Measurements from ENCODE around the gene SYT17. TPM values are rescaled to one million over a fixed set of nuclear protein-coding genes. Genes with fewer than 3 reads are reported as not detected.

Gene SYT17
- total RNA-seq, 2 donors from 2014 or later, result not detected

GRCh38 chr16:19132898-19133297 lies 35.1 kb upstream of the SYT17 start:
- H3K9me3 Mint-ChIP-seq, result no peaks in the 10 kb centered on the region
- H3K4me1 Mint-ChIP-seq (ENCODE audit: low read depth in 2 of 2), result peaks cover 18 to 31% of the 10 kb centered on the region in 2 donors
- no peak overlapping the region for H3K4me3 Mint-ChIP-seq
- ATAC-seq (no peak), DNase-seq (ENCODE audit: low spot score) (no peak)
- no peaks in the 10 kb centered on the region for H3K36me3 Mint-ChIP-seq
- H3K27ac Mint-ChIP-seq, result no peak overlapping the region
- peaks cover 0 to 3% of the 10 kb centered on the region in 2 donors for H3K27me3 Mint-ChIP-seq

- no peaks in the 10 kb centered on the region for H3K36me3 Mint-ChIP-seq
- H3K4me3 Mint-ChIP-seq, result no peak overlapping the region
- H3K27ac Mint-ChIP-seq, result no peak overlapping the region
- DNase-seq (ENCODE audit: low spot score), result no peak
- H3K9me3 Mint-ChIP-seq, result no peaks in the 10 kb centered on the region
- H3K27me3 Mint-ChIP-seq, result peaks cover under 1 to 3% of the 10 kb centered on the region in 2 donors
- no peak for ATAC-seq
- peaks cover 18 to 31% of the 10 kb centered on the region in 2 donors for H3K4me1 Mint-ChIP-seq (ENCODE audit: low read depth in 2 of 2)
These were observed 34.4 kb upstream of the SYT17 start for GRCh38 chr16:19133600-19133999.

GRCh38 chr16:19135201-19135842 lies 32.7 kb upstream of the SYT17 start:
- ATAC-seq (no peak), DNase-seq (ENCODE audit: low spot score) (no peak)
- Mint-ChIP-seq H3K36me3 (no peaks in the 10 kb centered on the region), H3K4me1 (ENCODE audit: low read depth in 2 of 2) (peaks cover 12 to 16% of the 10 kb centered on the region in 2 donors), H3K4me3 (no peak overlapping the region), H3K27me3 (peaks cover 5 to 8% of the 10 kb centered on the region in 2 donors), H3K27ac (no peak overlapping the region), H3K9me3 (no peaks in the 10 kb centered on the region)

DNA sequence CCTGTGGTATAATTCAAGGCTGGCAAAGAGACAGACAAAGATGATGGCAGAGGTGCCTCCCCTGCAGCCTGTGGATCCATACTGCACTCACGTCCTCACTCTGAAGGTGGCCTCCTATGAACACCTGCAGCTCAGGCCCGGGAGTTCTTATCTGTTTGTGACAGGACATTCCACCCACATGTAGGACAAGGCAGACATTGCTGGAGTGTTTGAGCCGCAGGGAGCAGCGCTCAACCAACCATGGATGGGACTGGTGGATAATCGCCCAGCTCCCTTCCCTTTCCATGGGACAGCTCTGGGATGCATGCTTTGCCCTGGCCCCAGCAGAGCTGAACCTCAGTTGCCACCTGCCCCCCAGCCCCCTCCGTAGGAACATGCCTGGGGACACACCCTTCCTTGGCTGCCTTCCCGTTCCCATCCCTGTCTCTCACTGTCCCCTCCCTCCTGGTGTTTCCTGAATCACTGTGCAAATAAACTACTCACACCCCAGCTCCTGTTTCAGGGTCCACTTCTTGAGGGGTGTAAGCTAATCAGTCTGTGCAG lies 32.1 kb upstream of the SYT17 start:
- Mint-ChIP-seq H3K9me3 (no peaks in the 10 kb centered on the region), H3K27ac (no peak overlapping the region), H3K4me3 (no peak overlapping the region), H3K27me3 (peaks cover 5 to 13% of the 10 kb centered on the region in 2 donors), H3K4me1 (ENCODE audit: low read depth in 2 of 2) (peaks cover 5 to 10% of the 10 kb centered on the region in 2 donors), H3K36me3 (no peaks in the 10 kb centered on the region)
- no peak for ATAC-seq
- no peak for DNase-seq (ENCODE audit: low spot score)

DNA sequence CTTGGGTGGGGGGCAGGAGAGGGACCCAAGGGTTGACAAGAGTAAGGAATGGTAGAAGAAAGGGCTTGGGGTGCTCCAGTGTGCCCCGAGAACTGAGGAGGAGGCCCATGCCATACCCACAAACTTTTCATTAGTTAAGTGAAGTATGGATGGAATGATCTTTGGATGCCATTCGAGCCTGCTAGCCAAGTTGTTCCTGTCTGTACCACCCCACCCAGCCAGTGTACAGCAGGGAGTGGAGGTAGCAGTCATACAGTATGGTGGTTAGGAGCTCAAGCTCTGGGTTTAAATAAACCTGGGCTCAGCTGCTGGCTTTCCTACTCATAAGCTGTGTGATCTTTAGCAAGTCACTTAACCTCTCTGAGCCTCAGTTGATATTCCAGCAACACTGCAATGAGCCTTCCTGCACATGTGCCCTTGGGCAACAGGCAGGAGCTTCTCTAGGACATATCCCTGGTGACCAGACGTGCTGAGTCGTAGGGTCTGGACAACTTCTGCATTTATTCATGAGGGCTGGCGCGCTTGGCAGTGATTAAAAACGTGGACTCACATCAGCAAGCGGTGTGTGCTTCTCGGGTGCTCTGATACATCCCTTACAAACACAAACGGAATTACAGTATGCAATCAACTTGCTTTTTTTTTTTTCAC lies 31.4 kb upstream of the SYT17 start:
- Mint-ChIP-seq H3K27ac (no peak overlapping the region), H3K4me1 (ENCODE audit: low read depth in 2 of 2) (peaks cover 0 to 2% of the 10 kb centered on the region in 2 donors), H3K27me3 (peaks cover 5 to 15% of the 10 kb centered on the region in 2 donors), H3K9me3 (no peaks in the 10 kb centered on the region), H3K4me3 (no peak overlapping the region), H3K36me3 (no peaks in the 10 kb centered on the region)
- no peak for ATAC-seq
- no peak for DNase-seq (ENCODE audit: low spot score)

DNA sequence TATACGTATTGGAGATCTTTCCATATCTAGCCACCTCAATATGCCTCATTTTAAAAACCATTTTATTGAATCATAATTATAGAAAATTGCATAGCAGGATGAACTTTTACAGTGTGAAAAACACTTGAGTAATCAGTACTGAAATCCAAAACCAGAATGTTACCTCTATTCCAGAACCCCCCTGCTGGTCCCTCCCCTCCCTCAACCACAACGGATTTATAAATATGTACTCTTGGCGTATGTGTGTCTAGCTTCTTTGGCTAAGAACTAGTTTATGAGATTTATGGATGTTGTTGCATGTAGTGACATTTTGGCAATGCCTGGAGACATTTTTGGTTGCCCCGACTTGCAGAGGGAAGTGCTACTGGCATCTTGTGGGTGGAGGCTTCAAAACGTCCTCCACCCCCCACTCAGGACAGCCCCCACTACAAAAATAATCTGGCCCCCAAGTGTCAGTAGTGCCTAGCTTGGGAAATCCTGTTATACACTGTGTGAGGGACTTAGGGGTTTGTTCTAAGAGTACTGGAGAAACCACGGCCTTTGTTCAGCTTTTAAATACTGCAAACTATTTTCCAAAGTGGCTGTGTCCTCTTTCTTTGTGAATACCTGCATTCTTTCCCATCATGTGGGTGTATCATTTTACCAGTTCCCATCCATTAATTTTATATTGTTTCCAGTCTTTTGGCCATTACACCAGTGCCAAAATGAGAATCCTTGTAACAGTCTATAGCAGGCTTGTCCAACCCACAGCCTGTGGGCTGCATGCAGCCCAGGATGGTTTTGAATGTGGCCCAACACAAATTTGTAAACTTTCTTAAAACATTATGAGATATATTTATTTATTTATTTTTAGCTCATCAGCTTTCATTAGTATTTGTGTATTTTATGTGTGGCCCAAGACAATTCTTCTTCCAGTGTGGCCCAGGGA lies 30.6 kb upstream of the SYT17 start:
- Mint-ChIP-seq H3K4me1 (ENCODE audit: low read depth in 2 of 2) (no peaks in the 10 kb centered on the region), H3K27me3 (peaks cover 5 to 15% of the 10 kb centered on the region in 2 donors), H3K9me3 (no peaks in the 10 kb centered on the region), H3K27ac (no peak overlapping the region), H3K36me3 (no peaks in the 10 kb centered on the region), H3K4me3 (no peak overlapping the region)
- no peak for DNase-seq (ENCODE audit: low spot score)
- no peak for ATAC-seq

DNA sequence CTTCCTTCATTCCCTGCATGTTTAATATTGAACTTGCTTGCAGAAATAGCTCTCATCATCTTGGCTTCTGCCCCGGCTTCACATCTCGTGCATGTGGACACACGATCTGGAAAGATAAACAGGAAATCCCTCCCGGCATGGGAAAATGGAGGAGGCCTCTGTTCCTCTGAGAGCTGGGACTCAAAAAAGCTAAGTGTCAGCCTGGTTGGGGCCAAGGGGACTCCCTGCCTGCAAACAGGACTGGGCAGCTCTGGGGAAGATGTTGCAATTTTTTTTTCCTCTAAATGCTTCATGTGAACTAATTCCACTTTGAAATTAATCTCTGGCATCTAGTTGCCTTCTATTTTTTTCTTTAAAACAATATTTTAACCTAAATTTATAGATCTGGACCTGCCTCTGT lies 29.4 kb upstream of the SYT17 start:
- H3K27me3 Mint-ChIP-seq, result peaks cover 5 to 15% of the 10 kb centered on the region in 2 donors
- no peak overlapping the region for H3K4me3 Mint-ChIP-seq
- H3K9me3 Mint-ChIP-seq, result no peaks in the 10 kb centered on the region
- ATAC-seq (no peak), DNase-seq (ENCODE audit: low spot score) (no peak)
- H3K27ac Mint-ChIP-seq, result no peak overlapping the region
- no peaks in the 10 kb centered on the region for H3K4me1 Mint-ChIP-seq (ENCODE audit: low read depth in 2 of 2)
- H3K36me3 Mint-ChIP-seq, result no peaks in the 10 kb centered on the region

DNA sequence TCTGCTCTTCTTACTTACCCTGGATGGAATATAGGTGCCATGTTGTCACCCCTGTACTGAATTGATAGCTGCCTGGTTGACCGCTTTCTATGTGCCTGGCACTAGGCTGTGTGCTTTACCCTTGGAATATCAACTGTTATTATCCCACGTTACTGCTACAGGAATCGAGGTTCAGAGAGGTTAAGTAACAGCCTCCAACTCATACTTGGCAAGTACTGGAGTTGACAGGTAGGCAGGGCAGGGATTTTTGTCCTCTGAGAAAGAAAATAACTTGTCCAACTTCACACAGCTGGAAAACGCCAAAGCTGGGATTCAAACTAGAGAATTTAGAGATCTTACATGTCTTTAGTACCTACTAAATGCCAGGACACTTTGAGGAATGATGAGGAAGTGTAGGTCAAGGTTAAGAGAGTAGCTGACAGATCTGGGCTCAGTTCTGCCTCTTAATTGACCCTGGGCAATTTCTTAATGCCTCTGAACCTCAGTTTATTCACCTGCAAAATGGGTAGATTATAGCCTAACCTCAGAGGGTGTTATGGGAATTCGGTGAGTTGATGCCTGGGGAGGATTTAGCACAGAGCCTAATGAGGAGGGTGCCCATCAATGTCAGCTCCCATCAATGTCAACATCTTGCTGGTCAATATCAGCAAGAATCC lies 28.5 kb upstream of the SYT17 start:
- H3K36me3 Mint-ChIP-seq, result no peaks in the 10 kb centered on the region
- no peak for DNase-seq (ENCODE audit: low spot score)
- no peak for ATAC-seq

GRCh38 chr16:19140396-19140795 lies 27.6 kb upstream of the SYT17 start:
- ATAC-seq (no peak), DNase-seq (ENCODE audit: low spot score) (no peak)
- H3K9me3 Mint-ChIP-seq, result no peaks in the 10 kb centered on the region
- H3K27ac Mint-ChIP-seq, result no peak overlapping the region
- H3K4me1 Mint-ChIP-seq (ENCODE audit: low read depth in 2 of 2), result no peaks in the 10 kb centered on the region
- H3K36me3 Mint-ChIP-seq, result no peaks in the 10 kb centered on the region
- peaks cover 11 to 22% of the 10 kb centered on the region in 2 donors for H3K27me3 Mint-ChIP-seq
- H3K4me3 Mint-ChIP-seq, result no peak overlapping the region

More for the DNA sequence above, 28.5 kb upstream of the SYT17 start:
- Mint-ChIP-seq H3K27me3 (peaks cover 7 to 17% of the 10 kb centered on the region in 2 donors), H3K4me3 (no peak overlapping the region), H3K9me3 (no peaks in the 10 kb centered on the region), H3K4me1 (ENCODE audit: low read depth in 2 of 2) (no peaks in the 10 kb centered on the region), H3K27ac (no peak overlapping the region)

- Mint-ChIP-seq H3K27me3 (peaks cover 11 to 22% of the 10 kb centered on the region in 2 donors), H3K9me3 (no peaks in the 10 kb centered on the region), H3K4me1 (ENCODE audit: low read depth in 2 of 2) (no peaks in the 10 kb centered on the region), H3K27ac (no peak overlapping the region), H3K4me3 (no peak overlapping the region), H3K36me3 (no peaks in the 10 kb centered on the region)
- DNase-seq (ENCODE audit: low spot score) (no peak), ATAC-seq (no peak)
These were observed 25.0 kb upstream of the SYT17 start for GRCh38 chr16:19142939-19143598.

DNA sequence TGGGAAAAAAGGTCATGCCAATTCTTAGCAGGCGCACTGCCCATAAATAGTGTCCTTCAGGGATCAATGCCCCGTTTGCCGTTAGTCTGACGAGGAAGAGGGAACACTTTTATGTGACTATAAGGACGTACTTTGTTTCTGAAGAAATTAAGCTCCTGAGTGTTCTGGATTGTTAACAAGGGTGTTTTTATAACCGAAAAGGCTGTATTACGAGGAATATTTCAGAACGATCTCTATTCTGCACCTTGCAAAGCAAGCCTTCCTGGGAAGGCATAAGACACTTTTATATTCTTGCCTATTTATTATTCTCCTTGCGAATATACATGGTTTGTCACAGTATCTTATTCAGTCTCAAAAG lies 24.5 kb upstream of the SYT17 start:
- no peak overlapping the region for H3K4me3 Mint-ChIP-seq
- H3K9me3 Mint-ChIP-seq, result no peaks in the 10 kb centered on the region
- no peak for ATAC-seq
- H3K27me3 Mint-ChIP-seq, result peaks cover 10 to 22% of the 10 kb centered on the region in 2 donors
- no peaks in the 10 kb centered on the region for H3K36me3 Mint-ChIP-seq
- H3K27ac Mint-ChIP-seq, result no peak overlapping the region
- H3K4me1 Mint-ChIP-seq (ENCODE audit: low read depth in 2 of 2), result no peaks in the 10 kb centered on the region
- no peak for DNase-seq (ENCODE audit: low spot score)

- Mint-ChIP-seq H3K4me1 (ENCODE audit: low read depth in 2 of 2) (no peaks in the 10 kb centered on the region), H3K4me3 (no peak overlapping the region), H3K27me3 (peaks cover 6 to 23% of the 10 kb centered on the region in 2 donors), H3K9me3 (peaks cover 4% of the 10 kb centered on the region), H3K36me3 (no peaks in the 10 kb centered on the region), H3K27ac (no peak overlapping the region)
- DNase-seq (ENCODE audit: low spot score) (no peak), ATAC-seq (no peak)
These were observed 23.0 kb upstream of the SYT17 start for GRCh38 chr16:19145010-19145409.

DNA sequence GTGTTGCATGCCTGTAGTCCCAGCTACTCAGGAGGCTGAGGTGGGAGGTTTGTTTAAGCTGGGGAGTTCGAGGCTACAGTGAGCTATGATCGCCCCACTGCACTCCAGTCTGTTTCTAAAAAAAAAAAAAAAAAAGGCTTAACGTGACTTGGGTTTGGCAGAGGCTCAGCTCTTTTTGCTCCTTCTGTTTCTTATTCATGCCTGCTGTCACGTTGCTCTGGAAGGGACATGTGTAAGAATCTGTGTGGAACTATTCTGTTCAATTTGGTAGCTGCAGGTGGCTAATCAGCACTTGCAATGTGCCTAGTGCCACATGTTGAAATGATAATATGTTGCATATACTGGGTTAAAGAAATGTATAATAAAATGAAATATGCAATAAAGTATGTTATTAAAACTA lies 20.9 kb upstream of the SYT17 start:
- Mint-ChIP-seq H3K36me3 (no peaks in the 10 kb centered on the region), H3K9me3 (peaks cover 4% of the 10 kb centered on the region), H3K4me1 (ENCODE audit: low read depth in 2 of 2) (no peaks in the 10 kb centered on the region), H3K27me3 (peaks cover 15 to 17% of the 10 kb centered on the region in 2 donors), H3K4me3 (no peak overlapping the region), H3K27ac (no peak overlapping the region)
- ATAC-seq (no peak), DNase-seq (ENCODE audit: low spot score) (no peak)

Data from natural killer cell treated with Interleukin-12 subunit alpha and Interleukin-12 subunit beta and Interleukin-15 and Interleukin-18, amount 100 ng/mL, for 72 hours (primary cell).